Vagina (tissue), 2 donors: Measurements from ENCODE around the gene TANGO2.

ENCODE experiments used
- CTCF ChIP-seq, 3 experiments: fragments of 450-650 bp in 2 of 3; fragments of 200-600 bp in 1 of 3; sonication (generic) in 1 of 3; IDR thresholded peaks; one replicate each; pipeline ENCODE4 v1.5.1; 2017 to 2019; ENCODE audit warnings: antibody characterized with exemption in 3 of 3, mild to moderate bottlenecking in 2 of 3, moderate library complexity in 2 of 3
- POLR2AphosphoS5 ChIP-seq, 2 donors: sonication (generic); formaldehyde crosslinking; IDR thresholded peaks; one replicate each; pipeline ENCODE4 v1.9.0; 2017; ENCODE audit warnings: antibody characterized with exemption in 2 of 2, mild to moderate bottlenecking in 2 of 2, low read depth in 1 of 2; ENCODE audit not compliant: insufficient read depth in 1 of 2

DNA sequence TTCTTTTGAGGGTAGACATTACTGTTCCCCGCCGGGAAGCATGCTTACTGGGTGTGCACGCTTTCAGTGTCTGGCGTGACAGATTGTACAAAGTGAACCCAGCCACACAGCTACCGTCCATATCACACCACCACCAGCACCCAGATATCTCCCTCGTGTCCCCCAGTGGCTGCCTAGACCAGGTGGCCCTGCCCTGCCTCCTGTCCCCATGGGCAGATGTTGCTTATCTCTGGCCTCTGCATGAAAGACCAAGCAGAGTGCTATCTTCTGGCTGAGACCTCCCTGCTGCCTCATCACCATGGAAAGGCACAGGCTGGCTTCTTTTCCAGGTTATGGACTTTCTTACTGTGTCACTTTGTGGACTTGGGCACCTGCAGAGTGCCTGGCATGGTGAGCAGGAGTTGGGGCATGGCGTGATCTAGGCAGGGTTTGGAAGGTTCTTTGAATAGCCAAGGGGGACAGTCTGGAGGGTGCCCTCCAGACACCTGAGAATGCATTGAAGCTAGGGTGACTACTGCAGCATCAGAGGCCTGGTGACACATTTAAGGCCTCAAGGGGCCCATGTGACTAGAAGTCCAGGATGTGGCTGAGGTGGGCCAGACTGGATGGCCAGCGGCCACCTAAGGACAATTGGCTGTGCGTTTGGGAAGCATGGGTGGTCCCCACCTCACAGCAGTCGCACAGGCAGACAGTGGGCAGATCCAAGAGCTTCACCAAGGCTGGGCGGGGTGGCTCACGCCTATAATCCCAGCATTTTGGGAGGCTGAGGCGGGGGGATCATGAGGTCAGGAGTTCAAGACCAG is 4.7 kb downstream of the TANGO2 start:
- no peak for TF ChIP-seq CTCF (IDR thresholded peaks at IDR 0.05)
- TF ChIP-seq POLR2AphosphoS5 (IDR thresholded peaks at IDR 0.05; ENCODE audit: insufficient read depth in 1 of 2, low read depth in 1 of 2): no peak
